Mucosa of descending colon (tissue), 3 donors: ENCODE results near the gene FAM76A. TPM values are rescaled to one million over a fixed set of nuclear protein-coding genes. Genes with fewer than 3 reads are reported as not detected.
A peak's percentile ranks its signal among the peaks of the same experiment; 100 is the strongest.
"Not testable (repeated sequence)": the region's sequence is repeated elsewhere in the genome, so short reads cannot be mapped to it uniquely, and the experiment has no call there.

Source experiments
- ATAC-seq: fragments of 200-7000 bp; cut with Tn5 transposase; one replicate; pipeline ENCODE4 v1.9.1; 2020; ENCODE audit warnings: mild to moderate bottlenecking, moderate library complexity
- DNase-seq, 3 donors: peaks; one replicate each; pipeline ENCODE4 v3.0.0-alpha.2; 2020
- H3K36me3 ChIP-seq: fragments of 200-600 bp; one replicate; pipeline ENCODE4 v1.8.0; 2021; ENCODE audit warnings: low read depth, mild to moderate bottlenecking
- H3K4me1 ChIP-seq: fragments of 200-600 bp; one replicate; pipeline ENCODE4 v1.8.0; 2021; ENCODE audit warnings: low read depth, mild to moderate bottlenecking
- H3K4me3 ChIP-seq: fragments of 200-600 bp; one replicate; pipeline ENCODE4 v1.8.0; 2021; ENCODE audit warnings: mild to moderate bottlenecking
- H3K9me3 ChIP-seq: fragments of 200-600 bp; one replicate; pipeline ENCODE4 v1.8.0; 2021; ENCODE audit warnings: mild to moderate bottlenecking
- CTCF ChIP-seq: fragments of 200-600 bp; IDR thresholded peaks from one replicate; pipeline ENCODE4 v1.8.0; 2022; ENCODE audit warnings: antibody characterized with exemption, mild to moderate bottlenecking
- intact Hi-C, 2 donors: fragments of 100-400 bp; cut with DNase I in 1 of 2; cut with micrococcal nuclease in 1 of 2; formaldehyde crosslinking; loops; one replicate each; pipeline versions ENCODE4 v1.11.0 to v1.11.1; 2022; cut with DNase I, micrococcal nuclease
- total RNA-seq, 3 donors: library from RNA; stranded (reverse); fragmentation: NEBNext Ultra II Directional in 2 of 3; extraction: Animal tissue kit (Norgen Biotek cat#: 25700) in 2 of 3; gene quantifications; one replicate each; pipeline versions ENCODE4 v1.2.1 to v1.2.4, GENCODE V29; 2021 to 2023
- donor health status: DM: no; HTN: no; CAD: no; lungs with moderate emphysema.
- donor health status: DM: no; HTN: no; CAD: no.
- donor health status: DM: no; HTN: yes; CAD: no.

FAM76A gene
- total RNA-seq, 3 donors from 2014 or later, result 10.6 to 17.5 (median 14.0) TPM

- Histone ChIP-seq H3K4me3 (no peak overlapping the region), H3K36me3 (no peaks in the 10 kb centered on the region), H3K9me3 (no peaks in the 10 kb centered on the region), H3K4me1 (peaks cover 9% of the 10 kb centered on the region)
- peak in 1 of 3 donors; percentile 32 for DNase-seq
- ATAC-seq, result peak; percentile 64
- intact Hi-C loops, result no loop called here
- no peak for TF ChIP-seq CTCF
These were observed 63.8 kb downstream of the FAM76A start for GRCh38 chr1:27789540-27790041.

GRCh38 chr1:27790270-27790669, 64.5 kb downstream of the FAM76A start:
- H3K36me3 ChIP-seq, ATAC-seq, intact Hi-C loops, DNase-seq, H3K4me1 ChIP-seq, H3K9me3 ChIP-seq, H3K4me3 ChIP-seq: not testable (repeated sequence)

GRCh38 chr1:27795601-27796000, 69.8 kb downstream of the FAM76A start:
- no peak for DNase-seq
- Histone ChIP-seq H3K4me1 (no peaks in the 10 kb centered on the region), H3K36me3 (no peaks in the 10 kb centered on the region), H3K4me3 (no peak overlapping the region), H3K9me3 (no peaks in the 10 kb centered on the region)
- no peak for ATAC-seq
- no peak for TF ChIP-seq CTCF
- intact Hi-C loops, result no loop called here

DNA sequence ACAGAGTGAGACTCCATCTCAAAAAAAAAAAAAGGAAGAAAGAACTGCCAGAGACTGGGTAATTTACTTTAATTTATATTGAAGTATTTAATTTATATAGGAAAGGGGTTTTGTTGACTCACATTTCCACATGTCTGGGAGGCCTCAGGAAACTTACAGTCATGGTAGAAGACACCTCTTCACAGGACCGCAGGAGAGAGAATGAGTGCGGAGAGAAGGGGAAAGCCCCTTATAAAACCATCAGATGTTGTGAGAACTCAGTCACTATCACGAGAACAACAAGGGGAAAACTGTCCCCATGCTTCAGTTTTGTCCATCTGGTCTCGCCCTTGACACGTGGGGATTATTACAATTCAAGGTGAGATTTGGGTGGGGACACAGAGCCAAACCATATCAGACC, 79.0 kb downstream of the FAM76A start:
- intact Hi-C loops, result no loop called here
- Histone ChIP-seq H3K4me1 (no peaks in the 10 kb centered on the region), H3K9me3 (no peaks in the 10 kb centered on the region), H3K4me3 (no peak overlapping the region), H3K36me3 (no peaks in the 10 kb centered on the region)
- no peak for DNase-seq
- no peak for ATAC-seq
- TF ChIP-seq CTCF, result no peak

GRCh38 chr1:27806758-27807157, 81.0 kb downstream of the FAM76A start:
- H3K4me1 ChIP-seq, result no peaks in the 10 kb centered on the region
- H3K9me3 ChIP-seq, result no peaks in the 10 kb centered on the region
- no peaks in the 10 kb centered on the region for H3K36me3 ChIP-seq
- intact Hi-C loops, result no loop called here
- no peak for DNase-seq
- H3K4me3 ChIP-seq, result no peak overlapping the region
- no peak for TF ChIP-seq CTCF
- ATAC-seq, result no peak

- DNase-seq (no peak), ATAC-seq (no peak)
- TF ChIP-seq CTCF, result no peak
- H3K4me3 ChIP-seq, result no peak overlapping the region
- no peaks in the 10 kb centered on the region for H3K9me3 ChIP-seq
- intact Hi-C loops, result no loop called here
- H3K4me1 ChIP-seq, result no peaks in the 10 kb centered on the region
- H3K36me3 ChIP-seq, result no peaks in the 10 kb centered on the region
These were observed 81.6 kb downstream of the FAM76A start for GRCh38 chr1:27807385-27807784.

DNA sequence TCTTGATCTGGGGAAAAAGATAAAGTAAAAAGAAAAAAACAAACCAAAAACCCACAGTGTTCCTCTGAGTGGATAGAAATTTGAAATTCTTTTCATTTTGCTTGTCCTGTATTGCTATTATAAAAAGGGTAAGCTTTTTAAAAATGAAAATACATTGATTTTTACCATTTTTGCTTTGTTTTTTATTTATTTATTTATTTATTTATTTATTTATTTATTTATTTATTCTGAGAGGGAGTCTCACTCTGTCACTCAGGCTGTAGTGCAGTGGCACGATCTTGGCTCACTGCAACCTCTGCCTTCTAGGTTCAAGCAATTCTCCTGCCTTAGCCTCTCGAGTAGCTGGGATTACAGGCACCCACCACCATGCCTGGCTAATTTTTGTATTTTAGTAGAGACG, 82.4 kb downstream of the FAM76A start:
- H3K4me1 ChIP-seq, H3K4me3 ChIP-seq, DNase-seq, ATAC-seq, intact Hi-C loops, H3K36me3 ChIP-seq, H3K9me3 ChIP-seq: not testable (repeated sequence)
